Thoracic aorta (tissue), 2 donors: Measurements from ENCODE around the gene PHF14. TPM values are rescaled to one million over a fixed set of nuclear protein-coding genes. Genes with fewer than 3 reads are reported as not detected.

Experiments
- ATAC-seq: fragments of 150-250 bp; one replicate; pipeline ENCODE4 v1.8.0; 2017; ENCODE audit warnings: low read depth; ENCODE audit not compliant: insufficient number of reproducible peaks, low FRiP score
- DNase-seq: peaks from one replicate; pipeline ENCODE4 v3.0.0-alpha.2; 2020; ENCODE audit warnings: low spot score
- H3K27ac ChIP-seq, 2 donors: fragments of 200-600 bp; sonication (generic); 1 replicate in 1 of 2; 2 replicates in 1 of 2; pipeline ENCODE4 v1.5.1; 2016; ENCODE audit warnings: mild to moderate bottlenecking in 2 of 2, moderate library complexity in 2 of 2
- H3K27me3 ChIP-seq: fragments of 200-600 bp; sonication (generic); replicated peaks from 2 replicates; pipeline ENCODE4 v1.6.0; 2016; ENCODE audit warnings: mild to moderate bottlenecking; ENCODE audit not compliant: insufficient read depth
- H3K36me3 ChIP-seq: fragments of 200-600 bp; sonication (generic); one replicate; pipeline ENCODE4 v1.5.1; 2016
- H3K4me1 ChIP-seq, 2 donors: fragments of 200-600 bp; sonication (generic); 1 replicate in 1 of 2; 2 replicates in 1 of 2; pipeline versions ENCODE4 v1.5.1 to v1.6.0; 2016; ENCODE audit warnings: low read depth in 2 of 2, mild to moderate bottlenecking in 1 of 2; ENCODE audit not compliant: control insufficient read depth in 1 of 2
- H3K4me3 ChIP-seq: fragments of 200-600 bp; sonication (generic); 2 replicates; pipeline ENCODE4 v1.5.1; 2016; ENCODE audit warnings: mild to moderate bottlenecking
- H3K9me3 ChIP-seq: fragments of 200-600 bp; sonication (generic); 2 replicates; pipeline ENCODE4 v1.5.1; 2016
- total RNA-seq, 2 donors: library from RNA; depleted of rRNA; stranded (reverse); fragments of >200 nt; gene quantifications; one replicate each; pipeline versions ENCODE4 v1.1.0 to v1.2.3, GENCODE V29; 2016
- TF ChIP-seq, protein P1 (sequence below): fragments of 200-600 bp; sonication (generic); IDR thresholded peaks from one replicate; pipeline ENCODE4 v1.5.1; 2019; ENCODE audit warnings: antibody characterized with exemption

Gene PHF14
- total RNA-seq, 2 donors from 2014 or later = 26.5 to 46.1 TPM

GRCh38 chr7:10998996-10999757 is 25.5 kb downstream of the PHF14 start:
- Histone ChIP-seq H3K27ac (no peak overlapping the region), H3K4me3 (no peak overlapping the region), H3K36me3 (peaks cover 10% of the 10 kb centered on the region), H3K27me3 (no peaks in the 10 kb centered on the region), H3K9me3 (no peaks in the 10 kb centered on the region), H3K4me1 (peaks cover 8 to 9% of the 10 kb centered on the region in 2 donors)
- ATAC-seq = no peak
- TF ChIP-seq, protein P1, sequence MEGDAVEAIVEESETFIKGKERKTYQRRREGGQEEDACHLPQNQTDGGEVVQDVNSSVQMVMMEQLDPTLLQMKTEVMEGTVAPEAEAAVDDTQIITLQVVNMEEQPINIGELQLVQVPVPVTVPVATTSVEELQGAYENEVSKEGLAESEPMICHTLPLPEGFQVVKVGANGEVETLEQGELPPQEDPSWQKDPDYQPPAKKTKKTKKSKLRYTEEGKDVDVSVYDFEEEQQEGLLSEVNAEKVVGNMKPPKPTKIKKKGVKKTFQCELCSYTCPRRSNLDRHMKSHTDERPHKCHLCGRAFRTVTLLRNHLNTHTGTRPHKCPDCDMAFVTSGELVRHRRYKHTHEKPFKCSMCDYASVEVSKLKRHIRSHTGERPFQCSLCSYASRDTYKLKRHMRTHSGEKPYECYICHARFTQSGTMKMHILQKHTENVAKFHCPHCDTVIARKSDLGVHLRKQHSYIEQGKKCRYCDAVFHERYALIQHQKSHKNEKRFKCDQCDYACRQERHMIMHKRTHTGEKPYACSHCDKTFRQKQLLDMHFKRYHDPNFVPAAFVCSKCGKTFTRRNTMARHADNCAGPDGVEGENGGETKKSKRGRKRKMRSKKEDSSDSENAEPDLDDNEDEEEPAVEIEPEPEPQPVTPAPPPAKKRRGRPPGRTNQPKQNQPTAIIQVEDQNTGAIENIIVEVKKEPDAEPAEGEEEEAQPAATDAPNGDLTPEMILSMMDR = no peak
- DNase-seq = no peak

DNA sequence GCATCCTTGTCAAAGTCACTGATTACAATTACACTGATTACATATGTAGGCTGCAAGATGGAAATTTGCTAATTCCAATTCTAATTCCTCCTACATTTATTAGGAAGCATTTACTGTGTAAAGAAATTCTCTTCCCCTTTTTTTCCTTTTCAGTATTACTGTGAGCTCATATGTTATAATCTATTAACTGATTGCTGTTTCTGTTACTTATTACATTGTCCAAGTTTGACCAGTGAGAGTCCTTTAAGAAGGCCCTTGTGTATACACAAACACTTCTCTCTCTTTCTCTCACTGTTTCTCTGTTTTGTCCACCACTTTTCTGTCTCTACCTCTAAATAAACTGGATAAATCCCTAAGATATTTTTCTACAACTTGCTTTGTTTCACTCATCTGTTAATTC is 31.5 kb downstream of the PHF14 start:
- Histone ChIP-seq H3K4me3 (no peak overlapping the region), H3K27me3 (no peaks in the 10 kb centered on the region), H3K9me3 (no peaks in the 10 kb centered on the region), H3K36me3 (no peaks in the 10 kb centered on the region), H3K27ac (no peak overlapping the region), H3K4me1 (no peaks in the 10 kb centered on the region)
- DNase-seq = no peak
- no peak for ATAC-seq
- TF ChIP-seq, protein P1 = no peak

DNA sequence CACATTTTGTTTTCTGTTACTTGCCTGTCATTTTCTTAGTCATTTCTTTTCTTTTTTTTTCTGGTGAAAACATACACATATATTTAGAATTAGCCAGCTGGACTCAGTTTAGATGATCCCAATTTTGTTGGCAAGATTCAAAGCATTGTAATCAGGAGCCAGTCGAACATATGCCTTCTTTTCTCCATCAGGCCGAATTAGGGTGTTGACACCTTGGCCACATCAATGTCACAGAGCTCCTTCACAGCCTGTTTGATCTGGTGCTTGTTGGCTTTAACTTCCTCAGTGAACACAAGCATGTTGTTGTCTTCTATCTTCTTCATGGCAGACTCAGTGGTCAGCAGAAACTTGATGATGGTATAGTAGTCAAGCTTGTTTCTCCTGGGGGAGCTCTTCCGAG is 32.6 kb downstream of the PHF14 start:
- H3K9me3 ChIP-seq = no peaks in the 10 kb centered on the region
- no peaks in the 10 kb centered on the region for H3K36me3 ChIP-seq
- TF ChIP-seq, protein P1 = no peak
- ATAC-seq = no peak
- H3K27me3 ChIP-seq = no peaks in the 10 kb centered on the region
- no peak for DNase-seq
- no peak overlapping the region for H3K4me3 ChIP-seq
- H3K27ac ChIP-seq = no peak overlapping the region
- no peaks in the 10 kb centered on the region for H3K4me1 ChIP-seq

GRCh38 chr7:11009631-11010030 is 36.0 kb downstream of the PHF14 start:
- TF ChIP-seq, protein P1 = no peak
- no peak for ATAC-seq
- Histone ChIP-seq H3K4me1 (no peaks in the 10 kb centered on the region), H3K9me3 (no peaks in the 10 kb centered on the region), H3K27me3 (no peaks in the 10 kb centered on the region), H3K4me3 (no peak overlapping the region), H3K27ac (no peak overlapping the region), H3K36me3 (no peaks in the 10 kb centered on the region)
- no peak for DNase-seq

DNA sequence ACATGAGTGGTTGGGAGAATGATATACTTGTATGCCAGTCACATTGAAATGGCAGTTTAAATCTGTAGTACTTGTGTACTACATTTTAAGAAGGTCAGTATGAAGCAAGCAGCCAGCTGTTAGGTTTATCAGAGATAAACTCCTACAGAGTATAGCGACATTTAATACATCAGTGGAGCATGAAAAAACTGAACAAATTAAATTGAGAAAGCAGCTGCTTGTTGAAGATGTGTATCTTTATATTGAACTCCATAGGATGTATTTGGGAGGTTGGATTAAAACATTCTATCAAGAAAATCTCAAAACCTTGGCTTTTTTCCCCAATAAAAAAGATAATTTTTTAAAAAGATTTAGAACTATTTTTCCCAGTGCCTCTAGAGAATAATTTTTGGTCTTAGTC is 47.8 kb downstream of the PHF14 start:
- ATAC-seq (no peak), DNase-seq (no peak)
- H3K9me3 ChIP-seq = no peaks in the 10 kb centered on the region
- H3K27ac ChIP-seq = no peak overlapping the region
- no peaks in the 10 kb centered on the region for H3K4me1 ChIP-seq
- H3K36me3 ChIP-seq = peaks cover 17% of the 10 kb centered on the region
- no peaks in the 10 kb centered on the region for H3K27me3 ChIP-seq
- H3K4me3 ChIP-seq = no peak overlapping the region
- TF ChIP-seq, protein P1 = no peak
